Superior temporal gyrus (tissue), 1 donor: ENCODE measurements around the gene SYNDIG1.
"Not testable (repeated sequence)": the region's sequence is repeated elsewhere in the genome, so short reads cannot be mapped to it uniquely, and the experiment has no call there.

Source experiments
- DNase-seq: peaks from one replicate; pipeline ENCODE4 v3.0.0-alpha.2; 2016; ENCODE audit errors: extremely low spot score

The SYNDIG1 gene

GRCh38 chr20:24611360-24612140 is 142.1 kb downstream of the SYNDIG1 start:
- DNase-seq: no peak

GRCh38 chr20:24612799-24613775 is 143.7 kb downstream of the SYNDIG1 start:
- DNase-seq: no peak

GRCh38 chr20:24614341-24614740 is 144.9 kb downstream of the SYNDIG1 start:
- no peak for DNase-seq

DNA sequence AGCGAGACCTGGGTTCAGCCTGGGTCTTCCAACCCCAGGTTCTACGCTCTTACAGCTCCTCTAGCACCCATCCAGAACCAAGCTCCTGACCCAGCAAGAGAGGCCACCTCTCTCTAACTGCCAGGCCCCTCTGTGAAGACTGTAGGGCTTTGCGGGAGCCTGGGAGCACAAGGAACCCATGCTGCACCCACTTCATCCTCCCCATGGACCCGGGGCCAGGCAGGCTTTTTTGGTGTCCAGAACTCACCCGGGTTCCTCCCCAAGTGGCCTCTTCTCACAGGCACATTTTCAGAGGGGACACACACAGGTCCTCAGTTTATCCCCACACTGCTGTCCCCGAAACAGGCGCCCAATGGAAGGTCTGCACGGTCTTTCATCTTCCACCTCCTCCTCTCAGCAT is 145.9 kb downstream of the SYNDIG1 start:
- no peak for DNase-seq

- no peak for DNase-seq
These were observed 147.0 kb downstream of the SYNDIG1 start for GRCh38 chr20:24616258-24617079.

GRCh38 chr20:24617080-24617432 is 147.6 kb downstream of the SYNDIG1 start:
- DNase-seq: no peak

GRCh38 chr20:24617757-24618450 is 148.5 kb downstream of the SYNDIG1 start:
- no peak for DNase-seq

DNA sequence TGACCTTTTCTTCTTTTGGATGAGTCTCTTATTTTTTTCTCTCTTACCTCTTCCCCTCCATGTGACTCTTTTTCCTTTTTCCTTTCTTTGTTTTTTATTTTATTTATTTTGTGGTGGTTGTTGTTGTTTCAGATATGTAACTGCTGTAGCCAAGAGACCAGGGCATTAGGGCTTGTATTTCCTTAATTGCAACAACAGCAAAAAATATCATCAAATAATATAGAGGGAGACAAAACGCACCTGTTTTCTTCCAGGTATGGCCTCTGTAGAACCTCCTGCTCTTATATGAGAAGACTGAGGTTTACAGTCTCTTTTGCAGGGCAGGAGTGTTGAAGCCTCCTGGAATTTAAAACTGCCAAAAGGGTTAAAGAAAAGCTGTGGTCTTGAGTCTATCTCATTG is 149.3 kb downstream of the SYNDIG1 start:
- no peak for DNase-seq

DNA sequence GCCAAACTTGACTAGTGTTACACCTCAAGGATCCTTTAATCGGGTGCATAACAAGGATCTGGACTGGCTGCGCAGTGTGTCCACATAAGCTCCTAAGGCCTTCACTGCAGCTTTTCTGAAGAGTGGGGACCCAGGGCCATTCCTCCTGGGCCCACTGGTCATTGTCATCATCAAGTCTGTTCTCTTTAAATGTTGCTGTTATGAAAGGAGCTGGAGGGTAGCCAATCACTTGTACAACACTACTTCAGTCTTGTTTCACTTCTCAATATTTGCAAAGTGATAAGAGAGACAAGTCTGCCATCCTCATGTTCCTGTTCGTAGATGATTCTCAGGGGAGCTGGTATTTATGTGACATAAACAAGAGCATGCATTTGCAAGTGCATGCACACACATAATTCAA is 149.8 kb downstream of the SYNDIG1 start:
- DNase-seq: no peak

- DNase-seq: no peak
These were observed 151.6 kb downstream of the SYNDIG1 start for GRCh38 chr20:24620937-24621519.

GRCh38 chr20:24622856-24623255 is 153.4 kb downstream of the SYNDIG1 start:
- no peak for DNase-seq

GRCh38 chr20:24626141-24626540 is 156.7 kb downstream of the SYNDIG1 start:
- not testable (repeated sequence) for DNase-seq

DNA sequence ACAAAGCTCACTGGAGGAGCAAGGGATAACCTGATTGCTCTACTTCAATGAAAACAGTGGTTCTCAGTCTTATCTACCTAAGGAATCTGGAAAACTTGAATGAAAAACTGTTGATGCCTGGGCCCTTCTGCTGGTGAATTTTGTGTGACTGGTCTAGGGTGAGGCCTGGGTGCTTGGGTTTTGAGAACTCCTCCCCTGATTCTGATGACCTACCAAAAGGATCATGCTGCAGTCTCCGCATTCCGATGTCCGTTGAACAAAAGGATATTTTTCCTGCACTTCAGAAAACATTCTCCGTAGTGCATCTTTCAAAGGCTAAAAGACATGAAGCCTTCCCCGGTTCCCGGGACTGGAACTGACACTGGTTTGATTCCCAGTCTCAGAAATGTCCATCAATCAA is 157.9 kb downstream of the SYNDIG1 start:
- DNase-seq: no peak

- no peak for DNase-seq
These were observed 158.5 kb downstream of the SYNDIG1 start for GRCh38 chr20:24627926-24628325.

- DNase-seq: no peak
These were observed 159.6 kb downstream of the SYNDIG1 start for GRCh38 chr20:24628985-24629384.

DNA sequence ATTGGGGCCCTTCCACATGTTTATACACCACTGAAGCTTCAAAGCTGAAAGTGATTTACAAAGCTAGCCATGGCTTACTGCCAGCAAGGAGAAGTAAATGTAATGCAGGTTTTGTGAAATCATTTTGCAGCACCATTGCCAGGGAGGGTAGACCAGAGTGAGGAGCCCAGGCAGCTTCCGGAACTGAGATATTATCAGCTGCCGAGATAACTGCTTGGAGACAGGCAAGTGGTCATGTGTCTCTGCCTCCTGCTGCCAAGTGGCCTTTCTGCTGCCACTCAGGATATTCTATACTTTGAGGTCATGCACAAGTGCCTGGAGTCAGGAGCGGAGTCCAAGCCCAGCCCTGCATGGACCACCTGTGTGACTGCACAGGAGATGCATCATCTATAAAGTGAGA is 160.2 kb downstream of the SYNDIG1 start:
- DNase-seq: no peak

- DNase-seq: no peak
These were observed 161.2 kb downstream of the SYNDIG1 start for GRCh38 chr20:24630486-24631172.

GRCh38 chr20:24631173-24631505 is 161.7 kb downstream of the SYNDIG1 start:
- DNase-seq: no peak

GRCh38 chr20:24632581-24632980 is 163.2 kb downstream of the SYNDIG1 start:
- no peak for DNase-seq

GRCh38 chr20:24633026-24633425 is 163.6 kb downstream of the SYNDIG1 start:
- DNase-seq: no peak
